SK-N-SH treated with all-trans-retinoic acid at 6 μM for 48 hours (cell line): ENCODE data around the gene CFAP74.

Experiments
- ATAC-seq: fragments of 200-7000 bp; cut with Tn5 transposase; 3 replicates; pipeline ENCODE4 v1.9.1; 2020; ENCODE audit warnings: mild to moderate bottlenecking, moderate library complexity
- BACH2 ChIP-seq: fragments of 250-450 bp; sonication (Bioruptor Pico); IDR thresholded peaks from 2 replicates; pipeline ENCODE4 v1.9.0; 2021; ENCODE audit warnings: mild to moderate bottlenecking, borderline replicate concordance
- ESRRG ChIP-seq: fragments of 250-450 bp; sonication (Bioruptor Pico); IDR thresholded peaks from 2 replicates; pipeline ENCODE4 v1.6.1; 2021; ENCODE audit warnings: mild to moderate bottlenecking
- GLIS3 ChIP-seq: fragments of 250-450 bp; sonication (Bioruptor Pico); IDR thresholded peaks from 2 replicates; pipeline ENCODE4 v1.5.0; 2020; ENCODE audit warnings: mild to moderate bottlenecking, moderate library complexity
- OSR1 ChIP-seq: fragments of 250-450 bp; sonication (Bioruptor Pico); IDR thresholded peaks from 2 replicates; pipeline ENCODE4 v1.8.0; 2022; ENCODE audit warnings: moderate library complexity, mild to moderate bottlenecking, inconsistent platforms
- PPARA ChIP-seq: fragments of 250-450 bp; sonication (Bioruptor Pico); IDR thresholded peaks from 2 replicates; pipeline ENCODE4 v1.5.0; 2020; ENCODE audit warnings: mild to moderate bottlenecking, borderline replicate concordance
- SNAI2 ChIP-seq: fragments of 250-450 bp; sonication (Bioruptor Pico); IDR thresholded peaks from 2 replicates; pipeline ENCODE4 v1.5.0; 2020; ENCODE audit warnings: mild to moderate bottlenecking, moderate library complexity
- TOX ChIP-seq: fragments of 250-450 bp; sonication (Bioruptor Pico); IDR thresholded peaks from 2 replicates; pipeline ENCODE4 v1.8.0; 2021; ENCODE audit warnings: mild to moderate bottlenecking, moderate library complexity, borderline replicate concordance
- ZC3H10 ChIP-seq: fragments of 250-450 bp; sonication (Bioruptor Pico); IDR thresholded peaks from 2 replicates; pipeline ENCODE4 v1.5.1; 2021; ENCODE audit warnings: mild to moderate bottlenecking, moderate library complexity
- ZFP3 ChIP-seq: fragments of 250-450 bp; sonication (Bioruptor Pico); IDR thresholded peaks from 2 replicates; pipeline ENCODE4 v1.5.0; 2020; ENCODE audit warnings: mild to moderate bottlenecking, moderate library complexity
- ZNF565 ChIP-seq: fragments of 450-650 bp; formaldehyde crosslinking; conservative IDR thresholded peaks from 2 replicates; pipeline ENCODE4 v1.5.0; 2020; ENCODE audit warnings: low read depth, mild to moderate bottlenecking, moderate library complexity
- ZNF70 ChIP-seq: fragments of 450-650 bp; formaldehyde crosslinking; IDR thresholded peaks from 2 replicates; pipeline ENCODE4 v1.5.0; 2020; ENCODE audit warnings: mild to moderate bottlenecking, moderate library complexity
- ZNF8 ChIP-seq: fragments of 450-650 bp; formaldehyde crosslinking; IDR thresholded peaks from 2 replicates; pipeline ENCODE4 v1.5.0; 2020; ENCODE audit warnings: mild to moderate bottlenecking, moderate library complexity
- TF ChIP-seq, protein P1 (sequence below): fragments of 250-450 bp; sonication (Bioruptor Pico); IDR thresholded peaks from 2 replicates; pipeline ENCODE4 v1.5.1; 2021; ENCODE audit warnings: mild to moderate bottlenecking, moderate library complexity
- TF ChIP-seq, protein P2 (sequence below): fragments of 250-450 bp; sonication (Bioruptor Pico); IDR thresholded peaks from 2 replicates; pipeline ENCODE4 v1.5.0; 2020; ENCODE audit warnings: mild to moderate bottlenecking, moderate library complexity
- TF ChIP-seq, protein P3 (sequence below): fragments of 250-450 bp; sonication (Bioruptor Pico); IDR thresholded peaks from 2 replicates; pipeline ENCODE4 v1.8.0; 2020; ENCODE audit warnings: mild to moderate bottlenecking, moderate library complexity, borderline replicate concordance

Gene CFAP74

DNA sequence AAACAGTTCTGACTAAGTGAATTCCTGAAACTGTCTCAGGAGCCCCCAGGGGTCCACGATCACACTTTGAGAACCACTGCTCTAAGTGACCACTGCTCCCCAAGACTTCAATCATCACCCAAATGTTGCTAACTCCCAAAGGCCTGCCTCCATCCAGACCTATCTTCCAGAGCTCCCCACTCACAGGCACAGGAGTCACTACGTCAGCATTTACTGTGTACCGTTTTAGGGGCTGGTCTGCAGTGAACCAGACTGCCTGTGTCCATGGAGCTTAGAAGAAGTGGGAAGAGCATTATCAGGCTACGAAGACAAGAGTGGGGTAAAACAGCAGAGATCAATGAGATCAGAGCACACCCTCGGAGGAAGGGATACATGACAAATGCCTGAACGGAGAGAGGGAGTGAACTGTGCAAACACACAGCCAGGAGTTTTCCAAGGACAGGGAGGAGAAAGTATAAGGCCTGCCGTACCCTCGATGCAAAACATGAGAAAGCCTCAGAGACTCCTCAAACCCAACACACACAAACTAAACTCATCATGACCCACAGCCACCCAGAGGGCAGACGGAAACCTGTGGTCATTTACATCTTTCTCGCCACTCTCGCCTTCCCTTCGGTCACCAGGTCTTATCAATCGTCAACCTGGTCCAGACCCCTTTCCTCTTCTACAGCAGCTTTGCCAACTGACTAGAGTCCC lies 122.8 kb downstream of the CFAP74 start:
- TF ChIP-seq ZNF8 (CRISPR knock-in tag) (no peak), ZC3H10 (no peak), SNAI2 (CRISPR knock-in tag) (no peak), BACH2 (CRISPR knock-in tag) (no peak)
- TF ChIP-seq, protein P1, sequence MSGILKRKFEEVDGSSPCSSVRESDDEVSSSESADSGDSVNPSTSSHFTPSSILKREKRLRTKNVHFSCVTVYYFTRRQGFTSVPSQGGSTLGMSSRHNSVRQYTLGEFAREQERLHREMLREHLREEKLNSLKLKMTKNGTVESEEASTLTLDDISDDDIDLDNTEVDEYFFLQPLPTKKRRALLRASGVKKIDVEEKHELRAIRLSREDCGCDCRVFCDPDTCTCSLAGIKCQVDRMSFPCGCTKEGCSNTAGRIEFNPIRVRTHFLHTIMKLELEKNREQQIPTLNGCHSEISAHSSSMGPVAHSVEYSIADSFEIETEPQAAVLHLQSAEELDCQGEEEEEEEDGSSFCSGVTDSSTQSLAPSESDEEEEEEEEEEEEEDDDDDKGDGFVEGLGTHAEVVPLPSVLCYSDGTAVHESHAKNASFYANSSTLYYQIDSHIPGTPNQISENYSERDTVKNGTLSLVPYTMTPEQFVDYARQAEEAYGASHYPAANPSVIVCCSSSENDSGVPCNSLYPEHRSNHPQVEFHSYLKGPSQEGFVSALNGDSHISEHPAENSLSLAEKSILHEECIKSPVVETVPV (CRISPR knock-in tag) = no peak
- ATAC-seq = no peak

DNA sequence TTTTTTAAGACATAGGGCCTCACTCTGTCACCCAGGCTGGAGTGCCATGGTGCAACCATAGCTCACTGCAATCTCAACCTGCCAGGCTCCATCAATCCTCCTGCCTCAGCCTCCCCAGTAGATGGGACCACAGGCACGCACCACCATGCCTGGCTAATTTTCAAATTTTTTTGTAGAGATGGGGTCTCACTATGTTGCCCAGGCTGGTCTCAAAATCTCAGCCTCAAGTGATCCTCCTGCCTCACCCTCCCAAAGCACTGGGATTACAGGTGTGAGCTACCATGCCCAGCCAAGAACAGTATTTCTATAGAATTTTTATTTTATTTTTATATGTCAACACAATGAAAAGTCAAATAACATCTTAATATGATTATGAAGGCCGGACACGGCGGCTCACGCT lies 123.6 kb downstream of the CFAP74 start:
- ATAC-seq = no peak
- no peak for TF ChIP-seq SNAI2 (CRISPR knock-in tag)
- TF ChIP-seq, protein P2, sequence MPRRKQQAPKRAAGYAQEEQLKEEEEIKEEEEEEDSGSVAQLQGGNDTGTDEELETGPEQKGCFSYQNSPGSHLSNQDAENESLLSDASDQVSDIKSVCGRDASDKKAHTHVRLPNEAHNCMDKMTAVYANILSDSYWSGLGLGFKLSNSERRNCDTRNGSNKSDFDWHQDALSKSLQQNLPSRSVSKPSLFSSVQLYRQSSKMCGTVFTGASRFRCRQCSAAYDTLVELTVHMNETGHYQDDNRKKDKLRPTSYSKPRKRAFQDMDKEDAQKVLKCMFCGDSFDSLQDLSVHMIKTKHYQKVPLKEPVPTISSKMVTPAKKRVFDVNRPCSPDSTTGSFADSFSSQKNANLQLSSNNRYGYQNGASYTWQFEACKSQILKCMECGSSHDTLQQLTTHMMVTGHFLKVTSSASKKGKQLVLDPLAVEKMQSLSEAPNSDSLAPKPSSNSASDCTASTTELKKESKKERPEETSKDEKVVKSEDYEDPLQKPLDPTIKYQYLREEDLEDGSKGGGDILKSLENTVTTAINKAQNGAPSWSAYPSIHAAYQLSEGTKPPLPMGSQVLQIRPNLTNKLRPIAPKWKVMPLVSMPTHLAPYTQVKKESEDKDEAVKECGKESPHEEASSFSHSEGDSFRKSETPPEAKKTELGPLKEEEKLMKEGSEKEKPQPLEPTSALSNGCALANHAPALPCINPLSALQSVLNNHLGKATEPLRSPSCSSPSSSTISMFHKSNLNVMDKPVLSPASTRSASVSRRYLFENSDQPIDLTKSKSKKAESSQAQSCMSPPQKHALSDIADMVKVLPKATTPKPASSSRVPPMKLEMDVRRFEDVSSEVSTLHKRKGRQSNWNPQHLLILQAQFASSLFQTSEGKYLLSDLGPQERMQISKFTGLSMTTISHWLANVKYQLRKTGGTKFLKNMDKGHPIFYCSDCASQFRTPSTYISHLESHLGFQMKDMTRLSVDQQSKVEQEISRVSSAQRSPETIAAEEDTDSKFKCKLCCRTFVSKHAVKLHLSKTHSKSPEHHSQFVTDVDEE (CRISPR knock-in tag) = no peak
- TF ChIP-seq, all 23 proteins: peak for 0

DNA sequence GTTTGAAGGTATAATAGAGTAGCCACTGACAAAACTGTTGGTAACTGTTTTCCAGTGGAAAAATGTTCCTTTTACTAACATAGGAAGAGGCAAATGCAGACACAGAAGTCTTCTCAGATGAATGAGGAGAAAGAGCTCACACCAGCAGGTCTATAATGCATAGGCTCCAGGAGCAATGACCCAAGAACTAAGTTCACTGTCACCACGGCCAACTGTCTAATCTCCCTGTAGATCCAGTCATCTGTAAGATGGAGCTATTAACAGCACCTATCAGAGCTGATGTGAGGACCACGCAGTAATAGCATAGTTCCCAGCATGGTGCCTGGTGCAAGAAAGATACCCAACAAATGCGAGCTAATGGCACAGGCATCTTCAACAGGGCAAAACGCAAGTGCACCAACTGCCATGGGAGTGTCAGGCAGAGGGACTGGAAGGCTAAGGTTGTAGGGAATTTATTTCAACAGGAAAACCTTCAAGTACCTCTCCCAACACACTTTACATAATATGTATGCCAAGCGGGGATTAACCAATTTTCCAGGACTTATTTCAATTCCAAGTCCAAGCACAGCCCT lies 125.6 kb downstream of the CFAP74 start:
- TF ChIP-seq ZNF8 (CRISPR knock-in tag) (no peak), ESRRG (CRISPR knock-in tag) (no peak), GLIS3 (CRISPR knock-in tag) (no peak), OSR1 (CRISPR knock-in tag) (no peak), ZFP3 (CRISPR knock-in tag) (no peak), ZNF70 (CRISPR knock-in tag) (no peak), SNAI2 (CRISPR knock-in tag) (no peak), ZNF565 (CRISPR knock-in tag) (no peak), PPARA (CRISPR knock-in tag) (no peak), TOX (no peak)
- TF ChIP-seq, protein P1 (CRISPR knock-in tag) = no peak
- TF ChIP-seq, protein P2 (CRISPR knock-in tag) = no peak
- TF ChIP-seq, protein P3, sequence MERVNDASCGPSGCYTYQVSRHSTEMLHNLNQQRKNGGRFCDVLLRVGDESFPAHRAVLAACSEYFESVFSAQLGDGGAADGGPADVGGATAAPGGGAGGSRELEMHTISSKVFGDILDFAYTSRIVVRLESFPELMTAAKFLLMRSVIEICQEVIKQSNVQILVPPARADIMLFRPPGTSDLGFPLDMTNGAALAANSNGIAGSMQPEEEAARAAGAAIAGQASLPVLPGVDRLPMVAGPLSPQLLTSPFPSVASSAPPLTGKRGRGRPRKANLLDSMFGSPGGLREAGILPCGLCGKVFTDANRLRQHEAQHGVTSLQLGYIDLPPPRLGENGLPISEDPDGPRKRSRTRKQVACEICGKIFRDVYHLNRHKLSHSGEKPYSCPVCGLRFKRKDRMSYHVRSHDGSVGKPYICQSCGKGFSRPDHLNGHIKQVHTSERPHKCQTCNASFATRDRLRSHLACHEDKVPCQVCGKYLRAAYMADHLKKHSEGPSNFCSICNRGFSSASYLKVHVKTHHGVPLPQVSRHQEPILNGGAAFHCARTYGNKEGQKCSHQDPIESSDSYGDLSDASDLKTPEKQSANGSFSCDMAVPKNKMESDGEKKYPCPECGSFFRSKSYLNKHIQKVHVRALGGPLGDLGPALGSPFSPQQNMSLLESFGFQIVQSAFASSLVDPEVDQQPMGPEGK (CRISPR knock-in tag) = no peak
- TF ChIP-seq, all 23 proteins: peak for 0
- ATAC-seq = no peak
